HepG2 (cell line): ENCODE measurements around the gene TYROBP. TPM values are rescaled to one million over a fixed set of nuclear protein-coding genes. Genes with fewer than 3 reads are reported as not detected.

ENCODE experiments used
- BHLHE40 ChIP-seq: IDR thresholded peaks from 2 replicates; pipeline ENCODE4 v1.6.1; 2011; ENCODE audit warnings: low read length, improper control_type of control experiment
- BRCA1 ChIP-seq: sonication (generic); formaldehyde crosslinking; IDR thresholded peaks from 2 replicates; pipeline ENCODE4 v1.4.0; 2020; ENCODE audit warnings: missing genetic modification reagents
- CHCHD3 ChIP-seq: sonication (generic); formaldehyde crosslinking; IDR thresholded peaks from 2 replicates; pipeline ENCODE4 v1.8.0; 2022; ENCODE audit warnings: mild to moderate bottlenecking, missing genetic modification reagents, moderate library complexity
- E2F5 ChIP-seq: sonication (generic); formaldehyde crosslinking; conservative IDR thresholded peaks from 2 replicates; pipeline ENCODE4 v1.4.0; 2020; ENCODE audit warnings: missing genetic modification reagents
- FOXO1 ChIP-seq: sonication (generic); formaldehyde crosslinking; IDR thresholded peaks from 2 replicates; pipeline ENCODE4 v1.4.0; 2020; ENCODE audit warnings: missing genetic modification reagents
- HHEX ChIP-seq: IDR thresholded peaks from 2 replicates; pipeline ENCODE4 v1.6.1; 2016; ENCODE audit warnings: control low read depth
- IKZF1 ChIP-seq: fragments of 450-650 bp; IDR thresholded peaks from 2 replicates; pipeline ENCODE4 v1.7.1; 2016
- JARID2 ChIP-seq: sonication (generic); formaldehyde crosslinking; IDR thresholded peaks from 2 replicates; pipeline ENCODE4 v1.8.1; 2023; ENCODE audit warnings: missing genetic modification reagents, inconsistent platforms; ENCODE audit not compliant: insufficient replicate concordance
- MAFG ChIP-seq: sonication (generic); formaldehyde crosslinking; IDR thresholded peaks from 2 replicates; pipeline ENCODE4 v1.5.1; 2020; ENCODE audit warnings: mild to moderate bottlenecking, missing genetic modification reagents
- MED13 ChIP-seq: sonication (generic); formaldehyde crosslinking; IDR thresholded peaks from 2 replicates; pipeline ENCODE4 v1.5.0; 2020; ENCODE audit warnings: missing genetic modification reagents
- PHB2 ChIP-seq: fragments of 450-650 bp; IDR thresholded peaks from 2 replicates; pipeline ENCODE4 v1.6.1; 2018; ENCODE audit not compliant: partially characterized antibody
- POLR2G ChIP-seq: fragments of 200-400 bp; formaldehyde crosslinking; IDR thresholded peaks from 2 replicates; pipeline ENCODE4 v1.6.1; 2018; ENCODE audit warnings: mild to moderate bottlenecking, low read depth, low read length, moderate library complexity
- PPARG ChIP-seq: conservative IDR thresholded peaks from 2 replicates; pipeline ENCODE4 v1.6.1; 2016; ENCODE audit warnings: missing biosample characterization, missing genetic modification reagents
- SP5 ChIP-seq: IDR thresholded peaks from 2 replicates; pipeline ENCODE4 v1.6.1; 2016; ENCODE audit warnings: low read depth, borderline replicate concordance
- ZBTB37 ChIP-seq: sonication (generic); formaldehyde crosslinking; IDR thresholded peaks from 2 replicates; pipeline ENCODE4 v1.4.0; 2020; ENCODE audit warnings: mild to moderate bottlenecking, missing genetic modification reagents
- ZNF124 ChIP-seq: sonication (generic); formaldehyde crosslinking; IDR thresholded peaks from 2 replicates; pipeline ENCODE4 v1.4.0; 2020; ENCODE audit warnings: missing genetic modification reagents
- ZNF317 ChIP-seq: sonication (generic); formaldehyde crosslinking; IDR thresholded peaks from 2 replicates; pipeline ENCODE4 v1.5.0; 2020; ENCODE audit warnings: mild to moderate bottlenecking, missing genetic modification reagents
- ZNF329 ChIP-seq: sonication (generic); formaldehyde crosslinking; IDR thresholded peaks from 2 replicates; pipeline ENCODE4 v1.9.0; 2021; ENCODE audit warnings: low read depth, mild to moderate bottlenecking, missing genetic modification reagents
- ZNF44 ChIP-seq: sonication (generic); formaldehyde crosslinking; IDR thresholded peaks from 2 replicates; pipeline ENCODE4 v1.5.1; 2020; ENCODE audit warnings: mild to moderate bottlenecking, missing genetic modification reagents
- ZNF713 ChIP-seq: sonication (generic); formaldehyde crosslinking; IDR thresholded peaks from 2 replicates; pipeline ENCODE4 v1.4.0; 2020; ENCODE audit warnings: mild to moderate bottlenecking, missing genetic modification reagents
- ZNF720 ChIP-seq: sonication (generic); formaldehyde crosslinking; IDR thresholded peaks from 2 replicates; pipeline ENCODE4 v1.4.0; 2020; ENCODE audit warnings: missing genetic modification reagents
- ZNF788 ChIP-seq: sonication (generic); formaldehyde crosslinking; IDR thresholded peaks from 2 replicates; pipeline ENCODE4 v1.5.0; 2020; ENCODE audit warnings: mild to moderate bottlenecking, missing genetic modification reagents, borderline replicate concordance
- polyA plus RNA-seq, 8 experiments: library from polyadenylated mRNA; depleted of rRNA in 3 of 8; stranded (reverse) in 7 of 8; unstranded in 1 of 8; fragments of >200 nt; fragmentation: Illumina TruSeq in 4 of 8; extraction: Trizol in 4 of 8; gene quantifications; 2 replicates each; pipeline versions ENCODE4 v1.2.1 to v1.2.3, GENCODE V29; 2011 to 2016; ENCODE audit warnings: low read depth in 4 of 8, missing spikeins in 1 of 8, mixed read lengths in 1 of 8; ENCODE audit not compliant: insufficient read depth in 1 of 8
- total RNA-seq, 5 experiments: library from RNA; depleted of rRNA; stranded (reverse); fragments of >200 nt; fragmentation: Illumina TruSeq; extraction: Trizol; gene quantifications; 2 replicates each; pipeline ENCODE4 v1.2.3, GENCODE V29; 2016; ENCODE audit warnings: low read depth in 1 of 5
- TF ChIP-seq, protein P1 (sequence below): sonication (generic); formaldehyde crosslinking; IDR thresholded peaks from 2 replicates; pipeline ENCODE4 v1.8.1; 2023; ENCODE audit warnings: mild to moderate bottlenecking, moderate library complexity, missing genetic modification reagents
- TF ChIP-seq, protein P2 (sequence below): sonication (generic); formaldehyde crosslinking; IDR thresholded peaks from 2 replicates; pipeline ENCODE4 v1.4.0; 2020; ENCODE audit warnings: mild to moderate bottlenecking, missing genetic modification reagents
- TF ChIP-seq, protein P3 (sequence below): sonication (generic); formaldehyde crosslinking; IDR thresholded peaks from 2 replicates; pipeline ENCODE4 v1.8.0; 2022; ENCODE audit warnings: mild to moderate bottlenecking, missing genetic modification reagents, moderate library complexity
- TF ChIP-seq, protein P4 (sequence below): IDR thresholded peaks from 2 replicates; pipeline ENCODE4 v1.6.1; 2018; ENCODE audit warnings: missing genetic modification reagents

TYROBP gene
- total and polyA plus RNA-seq, 2 of the 13 experiments (the other 11 are each of a cell fraction or from before 2014, with no cell fraction given) = not detected

GRCh38 chr19:35931161-35931873 lies 23.2 kb upstream of the TYROBP start (continued):
- TF ChIP-seq PHB2 = no peak
- 0 out of 2 replicates have a peak, but pooled peaks have one; percentile 5 for TF ChIP-seq ZNF329 (CRISPR knock-in tag)
- no peak for TF ChIP-seq CHCHD3 (CRISPR knock-in tag)
- no peak for TF ChIP-seq MED13 (CRISPR knock-in tag)
- peak; percentile 40; the same call in 1 of the 2 replicates for TF ChIP-seq ZNF44 (CRISPR knock-in tag)
- 0 out of 2 replicates have a peak, but pooled peaks have one; percentile 30 for TF ChIP-seq BRCA1 (CRISPR knock-in tag)
- no peak; the same call in none of the 2 replicates for TF ChIP-seq ZNF124 (CRISPR knock-in tag)
- TF ChIP-seq, protein P1, sequence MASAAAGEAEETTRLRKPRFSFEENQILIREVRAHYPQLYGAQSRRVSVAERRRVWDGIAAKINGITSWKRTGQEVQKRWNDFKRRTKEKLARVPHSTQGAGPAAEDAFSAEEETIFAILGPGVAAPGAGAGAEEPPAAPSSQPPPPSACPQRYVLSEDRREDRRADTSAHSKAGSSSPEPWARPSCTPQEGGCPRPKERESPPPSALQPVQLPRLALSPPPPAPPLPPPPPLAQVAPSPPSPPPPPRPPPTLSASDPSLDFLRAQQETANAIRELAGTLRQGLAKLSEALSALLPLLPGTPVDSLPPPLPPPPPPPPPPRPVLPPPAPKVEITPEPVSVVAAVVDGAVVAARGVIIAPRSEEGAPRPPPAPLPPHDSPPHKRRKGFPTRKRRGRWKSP (CRISPR knock-in tag) = no peak
- TF ChIP-seq, protein P2, sequence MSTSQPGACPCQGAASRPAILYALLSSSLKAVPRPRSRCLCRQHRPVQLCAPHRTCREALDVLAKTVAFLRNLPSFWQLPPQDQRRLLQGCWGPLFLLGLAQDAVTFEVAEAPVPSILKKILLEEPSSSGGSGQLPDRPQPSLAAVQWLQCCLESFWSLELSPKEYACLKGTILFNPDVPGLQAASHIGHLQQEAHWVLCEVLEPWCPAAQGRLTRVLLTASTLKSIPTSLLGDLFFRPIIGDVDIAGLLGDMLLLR (CRISPR knock-in tag) = peak; percentile 45; the same call in 1 of the 2 replicates
- TF ChIP-seq MAFG (CRISPR knock-in tag) = no peak
- peak; percentile 79; the same call in 1 of the 2 replicates for TF ChIP-seq SP5 (CRISPR knock-in tag)
- TF ChIP-seq FOXO1 (CRISPR knock-in tag) = peak; percentile 73
- TF ChIP-seq E2F5 = peak; percentile 58; the same call in 1 of the 2 replicates
- no peak for TF ChIP-seq ZNF720 (CRISPR knock-in tag)
- TF ChIP-seq, protein P3, sequence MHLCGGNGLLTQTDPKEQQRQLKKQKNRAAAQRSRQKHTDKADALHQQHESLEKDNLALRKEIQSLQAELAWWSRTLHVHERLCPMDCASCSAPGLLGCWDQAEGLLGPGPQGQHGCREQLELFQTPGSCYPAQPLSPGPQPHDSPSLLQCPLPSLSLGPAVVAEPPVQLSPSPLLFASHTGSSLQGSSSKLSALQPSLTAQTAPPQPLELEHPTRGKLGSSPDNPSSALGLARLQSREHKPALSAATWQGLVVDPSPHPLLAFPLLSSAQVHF (CRISPR knock-in tag) = no peak
- peak; percentile 71; the same call in 1 of the 2 replicates for TF ChIP-seq ZNF788 (CRISPR knock-in tag)
- TF ChIP-seq HHEX (CRISPR knock-in tag) = no peak
- TF ChIP-seq IKZF1 = no peak
- no peak for TF ChIP-seq ZNF317 (CRISPR knock-in tag)
- TF ChIP-seq PPARG = 0 out of 2 replicates have a peak, but pooled peaks have one; percentile 37
- no peak for TF ChIP-seq BHLHE40
- TF ChIP-seq, protein P4, sequence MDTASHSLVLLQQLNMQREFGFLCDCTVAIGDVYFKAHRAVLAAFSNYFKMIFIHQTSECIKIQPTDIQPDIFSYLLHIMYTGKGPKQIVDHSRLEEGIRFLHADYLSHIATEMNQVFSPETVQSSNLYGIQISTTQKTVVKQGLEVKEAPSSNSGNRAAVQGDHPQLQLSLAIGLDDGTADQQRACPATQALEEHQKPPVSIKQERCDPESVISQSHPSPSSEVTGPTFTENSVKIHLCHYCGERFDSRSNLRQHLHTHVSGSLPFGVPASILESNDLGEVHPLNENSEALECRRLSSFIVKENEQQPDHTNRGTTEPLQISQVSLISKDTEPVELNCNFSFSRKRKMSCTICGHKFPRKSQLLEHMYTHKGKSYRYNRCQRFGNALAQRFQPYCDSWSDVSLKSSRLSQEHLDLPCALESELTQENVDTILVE (CRISPR knock-in tag) = peak; percentile 94
- no peak for TF ChIP-seq JARID2
- TF ChIP-seq POLR2G = peak; percentile 94
- TF ChIP-seq ZNF713 (CRISPR knock-in tag) = no peak
- no peak for TF ChIP-seq ZBTB37
